Measurements from ENCODE around the gene MT1H.
A peak's percentile ranks its signal among the peaks of the same experiment; 100 is the strongest.

Gene MT1H

DNA sequence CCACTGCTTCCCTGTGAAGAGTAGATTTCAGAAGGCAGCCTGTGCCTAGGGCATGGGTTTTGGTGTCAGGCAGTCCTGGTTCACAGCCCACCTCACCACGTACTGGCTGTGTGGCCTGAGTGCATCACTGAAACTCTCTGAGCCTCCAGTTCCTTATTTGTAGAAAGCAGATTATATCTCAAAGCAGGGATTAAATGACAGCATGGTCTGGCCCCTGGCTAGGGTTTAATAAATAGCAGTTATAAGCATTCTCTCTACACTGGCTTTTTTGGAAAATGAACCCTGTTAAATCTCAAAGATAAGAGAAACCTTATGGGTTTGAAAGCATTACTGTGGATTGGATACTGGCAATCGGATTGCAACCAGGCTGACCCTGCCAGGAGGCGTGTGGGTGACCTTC, 40.1 kb upstream of the MT1H start:
- Histone ChIP-seq H3K36me3 (ENCODE audit: control insufficient read depth, insufficient read depth, low read length) (no peaks in the 10 kb centered on the region), H3K9me3 (ENCODE audit: control insufficient read depth, low read length) (no peaks in the 10 kb centered on the region), H3K27ac (ENCODE audit: low read depth, low read length, severe bottlenecking) (no peak overlapping the region), H3K4me3 (ENCODE audit: extremely low read depth, insufficient read depth, low read length, poor library complexity, severe bottlenecking) (no peak overlapping the region), H3K4me1 (ENCODE audit: control insufficient read depth, insufficient read depth, low read length, poor library complexity, severe bottlenecking) (peaks cover 4% of the 10 kb centered on the region)
- WGBS, 2 experiments (ENCODE audit: insufficient coverage in 2 of 2), result 75 to 85% methylated on average over 2 to 3 of the region's 3 CpGs

DNA sequence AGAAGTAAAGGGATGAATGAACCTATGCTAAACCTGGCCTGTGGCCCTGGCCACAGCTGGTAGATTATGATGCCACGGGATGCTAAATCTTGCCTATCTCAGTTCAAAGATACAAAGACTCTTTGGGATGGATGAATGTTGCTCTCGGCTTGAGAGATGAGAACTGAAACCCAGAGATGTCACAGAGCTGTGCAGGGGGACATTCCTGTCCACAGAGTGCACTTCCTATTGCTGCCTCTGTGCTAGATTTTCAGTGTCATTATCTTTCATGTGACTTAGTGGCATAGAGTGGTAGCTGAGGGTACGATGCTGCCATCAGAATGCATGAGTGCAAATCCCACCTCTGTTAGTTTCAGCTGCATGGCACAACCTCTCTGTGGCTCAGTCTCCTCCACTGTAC, 39.5 kb upstream of the MT1H start:
- Histone ChIP-seq H3K9me3 (ENCODE audit: control insufficient read depth, low read length) (no peaks in the 10 kb centered on the region), H3K36me3 (ENCODE audit: control insufficient read depth, insufficient read depth, low read length) (no peaks in the 10 kb centered on the region), H3K4me1 (ENCODE audit: control insufficient read depth, insufficient read depth, low read length, poor library complexity, severe bottlenecking) (peaks cover 9% of the 10 kb centered on the region), H3K27ac (ENCODE audit: low read depth, low read length, severe bottlenecking) (no peak overlapping the region), H3K4me3 (ENCODE audit: extremely low read depth, insufficient read depth, low read length, poor library complexity, severe bottlenecking) (no peak overlapping the region)
- WGBS, 2 experiments (ENCODE audit: insufficient coverage in 2 of 2), result 72 to 81% methylated on average over 2 to 3 of the region's 3 CpGs

- H3K4me3 ChIP-seq (ENCODE audit: extremely low read depth, insufficient read depth, low read length, poor library complexity, severe bottlenecking), result no peak overlapping the region
- no peaks in the 10 kb centered on the region for H3K9me3 ChIP-seq (ENCODE audit: control insufficient read depth, low read length)
- 73 to 78% methylated on average over 9 to 10 of the region's 10 CpGs for WGBS, 2 experiments (ENCODE audit: insufficient coverage in 2 of 2)
- peaks cover 11% of the 10 kb centered on the region for H3K4me1 ChIP-seq (ENCODE audit: control insufficient read depth, insufficient read depth, low read length, poor library complexity, severe bottlenecking)
- H3K36me3 ChIP-seq (ENCODE audit: control insufficient read depth, insufficient read depth, low read length), result no peaks in the 10 kb centered on the region
- H3K27ac ChIP-seq (ENCODE audit: low read depth, low read length, severe bottlenecking), result no peak overlapping the region
Observed at GRCh38 chr16:56631197-56631596, 38.4 kb upstream of the MT1H start.

- peak overlapping the region; percentile 24 for H3K4me3 ChIP-seq (ENCODE audit: extremely low read depth, insufficient read depth, low read length, poor library complexity, severe bottlenecking)
- peaks cover 11% of the 10 kb centered on the region for H3K4me1 ChIP-seq (ENCODE audit: control insufficient read depth, insufficient read depth, low read length, poor library complexity, severe bottlenecking)
- no peak overlapping the region for H3K27ac ChIP-seq (ENCODE audit: low read depth, low read length, severe bottlenecking)
- 10 to 16% methylated on average over 9 to 12 of the region's 14 CpGs for WGBS, 2 experiments (ENCODE audit: insufficient coverage in 2 of 2)
- no peaks in the 10 kb centered on the region for H3K9me3 ChIP-seq (ENCODE audit: control insufficient read depth, low read length)
- H3K36me3 ChIP-seq (ENCODE audit: control insufficient read depth, insufficient read depth, low read length), result no peaks in the 10 kb centered on the region
Observed at GRCh38 chr16:56631832-56632155, 37.8 kb upstream of the MT1H start.

DNA sequence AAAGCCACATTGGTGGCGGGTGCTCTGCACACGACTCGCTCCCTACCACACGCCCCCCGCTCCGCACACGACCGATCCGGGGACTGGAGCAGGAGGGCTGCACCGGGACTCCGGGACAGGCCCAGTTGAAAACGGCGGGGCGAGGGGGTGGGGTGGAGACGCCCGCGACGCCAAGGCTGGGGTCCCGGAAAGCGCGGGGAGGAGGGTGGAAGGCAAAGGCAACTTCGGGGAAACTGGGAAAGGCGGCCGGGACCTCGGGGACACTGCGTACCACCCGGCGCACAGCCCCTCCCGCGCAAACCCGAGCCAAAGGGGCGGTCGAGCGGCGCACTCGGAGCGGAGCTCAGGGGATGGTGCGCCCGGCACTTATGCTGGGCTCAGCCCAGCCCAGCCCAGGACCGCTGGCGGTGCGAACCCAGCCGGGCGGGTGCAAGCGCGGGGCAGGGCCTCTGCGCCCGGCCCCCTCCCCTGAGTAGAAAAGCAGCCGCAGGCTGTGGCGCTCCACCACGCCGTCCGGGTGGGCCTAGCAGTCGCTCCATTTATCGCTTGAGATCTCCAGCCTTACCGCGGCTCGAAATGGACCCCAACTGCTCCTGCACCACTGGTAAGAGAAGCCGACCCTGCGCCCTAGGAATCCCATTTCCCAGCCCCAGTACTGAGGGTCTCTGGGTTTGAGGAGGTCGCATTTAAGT, 37.3 kb upstream of the MT1H start, which contains the start of gene MT1M:
Gene MT1M (plus strand): TSS at position 504 of the 692 bp plus-strand sequence. CDS start 73 bp downstream, at position 577.
- H3K4me3 ChIP-seq (ENCODE audit: extremely low read depth, insufficient read depth, low read length, poor library complexity, severe bottlenecking), result peak within 1 kb of the TSS; percentile 24
- peaks cover 11% of the 10 kb centered on the region for H3K4me1 ChIP-seq (ENCODE audit: control insufficient read depth, insufficient read depth, low read length, poor library complexity, severe bottlenecking)
- H3K36me3 ChIP-seq (ENCODE audit: control insufficient read depth, insufficient read depth, low read length), result no peaks in the 10 kb centered on the region
- WGBS, 2 experiments (ENCODE audit: insufficient coverage in 2 of 2), result 1% methylated on average over 52 to 55 of the region's 61 CpGs
- no peak within 1 kb of the TSS for H3K27ac ChIP-seq (ENCODE audit: low read depth, low read length, severe bottlenecking)
- no peaks in the 10 kb centered on the region for H3K9me3 ChIP-seq (ENCODE audit: control insufficient read depth, low read length)

GRCh38 chr16:56632848-56633365, 36.7 kb upstream of the MT1H start:
- H3K4me3 ChIP-seq (ENCODE audit: extremely low read depth, insufficient read depth, low read length, poor library complexity, severe bottlenecking), result peak overlapping the region; percentile 24
- H3K27ac ChIP-seq (ENCODE audit: low read depth, low read length, severe bottlenecking), result no peak overlapping the region
- peaks cover 11% of the 10 kb centered on the region for H3K4me1 ChIP-seq (ENCODE audit: control insufficient read depth, insufficient read depth, low read length, poor library complexity, severe bottlenecking)
- H3K36me3 ChIP-seq (ENCODE audit: control insufficient read depth, insufficient read depth, low read length), result no peaks in the 10 kb centered on the region
- 11 to 12% methylated on average over 3 of the region's 6 CpGs for WGBS, 2 experiments (ENCODE audit: insufficient coverage in 2 of 2)
- no peaks in the 10 kb centered on the region for H3K9me3 ChIP-seq (ENCODE audit: control insufficient read depth, low read length)

DNA sequence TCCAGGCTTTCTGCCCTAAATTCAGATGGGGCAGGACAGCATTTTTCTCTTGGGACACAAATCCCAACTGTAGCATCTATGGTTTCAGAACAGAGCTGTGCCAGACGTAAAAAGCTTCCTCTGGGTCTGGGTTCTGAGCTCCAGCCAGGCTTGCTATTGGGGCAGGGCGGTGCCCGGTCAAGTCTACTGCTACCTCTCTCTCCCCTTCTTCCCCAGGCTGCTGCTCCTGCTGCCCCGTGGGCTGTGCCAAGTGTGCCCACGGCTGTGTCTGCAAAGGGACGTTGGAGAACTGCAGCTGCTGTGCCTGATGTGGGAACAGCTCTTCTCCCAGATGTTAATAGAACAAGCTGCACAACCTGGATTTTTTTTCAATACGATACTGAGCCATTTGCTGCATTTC, 36.1 kb upstream of the MT1H start:
- WGBS, 2 experiments (ENCODE audit: insufficient coverage in 2 of 2), result 20 to 30% methylated on average over 6 of the region's 7 CpGs
- H3K36me3 ChIP-seq (ENCODE audit: control insufficient read depth, insufficient read depth, low read length), result no peaks in the 10 kb centered on the region
- H3K4me1 ChIP-seq (ENCODE audit: control insufficient read depth, insufficient read depth, low read length, poor library complexity, severe bottlenecking), result peaks cover 11% of the 10 kb centered on the region
- no peak overlapping the region for H3K27ac ChIP-seq (ENCODE audit: low read depth, low read length, severe bottlenecking)
- H3K9me3 ChIP-seq (ENCODE audit: control insufficient read depth, low read length), result no peaks in the 10 kb centered on the region
- H3K4me3 ChIP-seq (ENCODE audit: extremely low read depth, insufficient read depth, low read length, poor library complexity, severe bottlenecking), result no peak overlapping the region

DNA sequence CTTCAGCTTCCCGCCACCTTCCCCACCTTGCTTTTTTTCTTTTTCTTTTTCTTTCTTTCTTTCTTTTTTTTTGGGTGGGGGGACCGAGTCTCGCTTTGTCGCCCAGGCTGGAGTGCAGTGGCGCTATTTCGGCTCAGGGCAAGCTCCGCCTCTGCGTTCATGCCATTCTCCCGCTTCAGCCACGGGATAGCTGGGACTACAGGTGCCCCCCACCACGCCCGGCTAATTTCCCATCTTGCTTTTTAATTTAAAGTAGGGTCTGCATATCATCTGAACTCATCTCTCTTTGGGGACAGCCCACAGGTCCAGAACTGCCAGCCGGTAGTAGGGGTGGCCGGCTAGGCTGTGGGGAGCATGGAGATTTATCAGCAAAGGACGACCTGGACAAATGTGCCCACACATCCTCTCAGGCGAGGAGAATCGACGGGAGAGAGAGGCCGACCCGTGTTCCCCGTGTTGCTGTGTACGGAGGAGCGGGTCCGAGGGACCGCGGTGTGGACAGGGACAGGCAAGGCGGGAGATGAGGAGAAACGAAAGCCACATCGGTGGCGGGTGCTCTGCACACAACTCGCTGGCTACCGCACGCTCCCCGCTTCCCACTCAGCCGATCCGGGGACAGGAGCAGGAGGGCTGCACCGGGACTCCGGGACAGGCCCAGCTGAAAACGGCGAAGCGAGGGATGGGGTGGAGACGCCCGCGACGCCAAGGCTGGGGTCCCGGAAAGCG, 34.7 kb upstream of the MT1H start:
- H3K9me3 ChIP-seq (ENCODE audit: control insufficient read depth, low read length), result no peaks in the 10 kb centered on the region
- H3K36me3 ChIP-seq (ENCODE audit: control insufficient read depth, insufficient read depth, low read length), result no peaks in the 10 kb centered on the region
- H3K4me1 ChIP-seq (ENCODE audit: control insufficient read depth, insufficient read depth, low read length, poor library complexity, severe bottlenecking), result peaks cover 11% of the 10 kb centered on the region
- no peak overlapping the region for H3K4me3 ChIP-seq (ENCODE audit: extremely low read depth, insufficient read depth, low read length, poor library complexity, severe bottlenecking)
- 2% methylated on average over 37 to 41 of the region's 47 CpGs for WGBS, 2 experiments (ENCODE audit: insufficient coverage in 2 of 2)
- no peak overlapping the region for H3K27ac ChIP-seq (ENCODE audit: low read depth, low read length, severe bottlenecking)

DNA sequence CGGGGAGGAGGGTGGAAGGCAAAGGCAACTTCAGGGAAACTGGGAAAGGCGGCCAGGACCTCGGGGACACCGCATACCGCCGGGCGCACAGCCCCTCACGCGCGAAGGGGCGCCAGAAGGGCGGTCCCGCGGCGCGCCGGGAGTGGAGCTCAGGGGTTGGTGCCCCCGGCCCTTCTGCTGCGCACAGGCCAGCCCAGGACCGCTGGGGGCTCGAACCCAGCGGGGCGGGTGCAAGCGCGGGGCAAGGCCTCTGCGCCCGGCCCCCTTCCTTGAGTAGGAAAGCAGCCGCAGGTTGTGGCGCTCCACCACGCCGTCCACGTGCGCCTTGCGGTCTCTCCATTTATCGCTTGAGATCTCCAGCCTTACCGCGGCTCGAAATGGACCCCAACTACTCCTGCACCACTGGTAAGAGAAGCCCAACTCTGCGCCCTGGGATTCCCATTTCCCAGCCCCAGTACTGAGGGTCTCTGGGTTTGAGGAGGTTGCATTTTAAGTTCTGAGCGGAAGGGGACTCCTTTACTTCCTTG, 34.1 kb upstream of the MT1H start:
- Histone ChIP-seq H3K4me3 (ENCODE audit: extremely low read depth, insufficient read depth, low read length, poor library complexity, severe bottlenecking) (no peak overlapping the region), H3K4me1 (ENCODE audit: control insufficient read depth, insufficient read depth, low read length, poor library complexity, severe bottlenecking) (peaks cover 11% of the 10 kb centered on the region), H3K9me3 (ENCODE audit: control insufficient read depth, low read length) (no peaks in the 10 kb centered on the region), H3K27ac (ENCODE audit: low read depth, low read length, severe bottlenecking) (no peak overlapping the region), H3K36me3 (ENCODE audit: control insufficient read depth, insufficient read depth, low read length) (no peaks in the 10 kb centered on the region)
- 1 to 2% methylated on average over 26 of the region's 40 CpGs for WGBS, 2 experiments (ENCODE audit: insufficient coverage in 2 of 2)

DNA sequence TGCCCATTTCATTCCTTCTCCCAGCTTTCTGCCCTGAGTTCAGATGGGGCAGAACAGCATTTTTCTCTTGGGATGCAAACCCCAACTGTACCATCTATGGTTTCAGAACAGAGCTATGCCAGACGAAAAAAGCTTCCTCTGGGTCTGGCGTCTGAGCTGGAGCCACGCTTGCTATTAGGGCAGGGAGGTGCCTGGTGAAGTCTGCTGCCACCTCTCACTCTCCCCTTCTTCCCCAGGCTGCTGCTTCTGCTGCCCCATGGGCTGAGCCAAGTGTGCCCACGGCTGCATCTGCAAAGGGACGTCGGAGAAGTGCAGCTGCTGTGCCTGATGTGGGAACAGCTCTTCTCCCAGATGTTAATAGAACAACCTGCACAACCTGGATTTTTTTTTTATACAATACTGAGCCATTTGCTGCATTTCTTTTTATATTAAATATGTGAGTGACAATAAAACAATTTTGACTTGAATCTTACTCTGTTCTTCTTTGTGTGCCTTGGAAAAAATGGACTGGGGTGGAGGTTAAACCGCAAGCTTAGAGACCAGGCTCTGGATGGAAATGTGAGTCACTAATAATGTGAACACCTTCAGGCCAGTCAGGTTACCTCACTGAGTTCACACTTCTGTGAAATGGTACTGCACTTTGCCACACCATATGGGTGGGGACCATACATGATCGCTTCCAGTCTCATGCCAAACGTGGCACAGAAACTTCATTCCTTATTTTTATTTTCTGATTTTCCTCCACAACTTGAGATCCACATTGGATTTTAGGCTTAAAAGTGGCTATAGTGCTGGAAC, 32.8 kb upstream of the MT1H start:
- Histone ChIP-seq H3K27ac (ENCODE audit: low read depth, low read length, severe bottlenecking) (no peak overlapping the region), H3K4me1 (ENCODE audit: control insufficient read depth, insufficient read depth, low read length, poor library complexity, severe bottlenecking) (peaks cover 11% of the 10 kb centered on the region), H3K9me3 (ENCODE audit: control insufficient read depth, low read length) (no peaks in the 10 kb centered on the region), H3K4me3 (ENCODE audit: extremely low read depth, insufficient read depth, low read length, poor library complexity, severe bottlenecking) (no peak overlapping the region), H3K36me3 (ENCODE audit: control insufficient read depth, insufficient read depth, low read length) (no peaks in the 10 kb centered on the region)
- WGBS, 2 experiments (ENCODE audit: insufficient coverage in 2 of 2), result 15 to 28% methylated on average over 5 to 7 of the region's 9 CpGs

All from mesodermal cell (in vitro differentiated cells).